ENCODE measurements around the gene KERA.

- TF ChIP-seq CTCF (IDR thresholded peaks at IDR 0.05 in 8 of 11, conservative IDR thresholded peaks at IDR 0.05 in 3 of 11) (no peak), POLR2A (IDR thresholded peaks at IDR 0.05) (no peak)
Observed at GRCh38 chr12:91019455-91019854, 38.4 kb downstream of the KERA start.
